Vagina (tissue), 2 donors: ENCODE data around the gene ADARB1. TPM values are rescaled to one million over a fixed set of nuclear protein-coding genes. Genes with fewer than 3 reads are reported as not detected.

ENCODE experiments used
- DNase-seq, 2 donors: peaks; one replicate each; pipeline ENCODE4 v3.0.0-alpha.2; 2017; ENCODE audit errors: extremely low spot score in 2 of 2
- H3K27ac ChIP-seq: fragments of 200-600 bp; sonication (generic); one replicate; pipeline ENCODE4 v1.5.1; 2019
- H3K27me3 ChIP-seq: fragments of 200-600 bp; sonication (generic); one replicate; pipeline ENCODE4 v1.5.1; 2019
- H3K36me3 ChIP-seq, 2 donors: fragments of 200-600 bp; sonication (generic); one replicate each; pipeline ENCODE4 v1.5.1; 2017 to 2019
- H3K4me1 ChIP-seq: fragments of 200-600 bp; sonication (generic); one replicate; pipeline ENCODE4 v1.5.1; 2019
- H3K4me3 ChIP-seq, 2 donors: fragments of 200-600 bp; sonication (generic); 1 replicate in 1 of 2; 2 replicates in 1 of 2; pipeline ENCODE4 v1.5.1; 2016 to 2019
- H3K9me3 ChIP-seq: fragments of 200-600 bp; sonication (generic); one replicate; pipeline ENCODE4 v1.5.1; 2019
- CTCF ChIP-seq, 3 experiments: fragments of 450-650 bp in 2 of 3; fragments of 200-600 bp in 1 of 3; sonication (generic) in 1 of 3; IDR thresholded peaks; one replicate each; pipeline ENCODE4 v1.5.1; 2017 to 2019; ENCODE audit warnings: antibody characterized with exemption in 3 of 3, mild to moderate bottlenecking in 2 of 3, moderate library complexity in 2 of 3
- POLR2A ChIP-seq, 2 donors: fragments of 450-650 bp; IDR thresholded peaks; one replicate each; pipeline ENCODE4 v1.6.1; 2017; ENCODE audit warnings: antibody characterized with exemption in 2 of 2, mild to moderate bottlenecking in 2 of 2, moderate library complexity in 2 of 2
- POLR2AphosphoS5 ChIP-seq, 2 donors: sonication (generic); formaldehyde crosslinking; IDR thresholded peaks; one replicate each; pipeline ENCODE4 v1.9.0; 2017; ENCODE audit warnings: antibody characterized with exemption in 2 of 2, mild to moderate bottlenecking in 2 of 2, low read depth in 1 of 2; ENCODE audit not compliant: insufficient read depth in 1 of 2
- intact Hi-C: fragments of 100-400 bp; cut with DNase I; formaldehyde crosslinking; loops from one replicate; pipeline ENCODE4 v1.15.1; 2023
- total RNA-seq: library from RNA; depleted of rRNA; stranded (reverse); fragments of >200 nt; gene quantifications from one replicate; pipeline ENCODE4 v1.2.3, GENCODE V29; 2016

ADARB1 gene
- total RNA-seq, 1 donor from 2014 or later: 19.6 TPM

DNA sequence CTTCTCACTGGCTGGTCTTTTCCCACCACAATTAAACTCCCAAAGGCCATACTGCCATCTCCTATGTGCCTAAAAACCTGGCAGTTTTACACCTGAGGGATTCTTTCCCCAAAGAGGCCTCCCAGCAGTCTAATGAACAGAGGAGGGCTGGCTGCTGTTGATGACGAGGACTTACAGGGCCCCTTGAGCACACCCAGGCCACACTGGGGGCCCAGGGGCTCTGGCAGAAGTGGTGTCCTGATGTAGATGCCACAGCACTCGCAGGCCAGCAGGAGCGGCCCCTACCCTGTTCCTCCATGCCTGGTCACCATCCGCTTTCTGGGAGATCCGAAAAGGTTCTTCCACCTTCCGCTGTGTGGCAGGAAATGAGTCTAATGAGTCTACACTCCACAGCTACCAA lies 189.2 kb downstream of the ADARB1 start:
- Histone ChIP-seq H3K9me3 (no peaks in the 10 kb centered on the region), H3K36me3 (peaks cover 0 to 48% of the 10 kb centered on the region in 2 donors)

DNA sequence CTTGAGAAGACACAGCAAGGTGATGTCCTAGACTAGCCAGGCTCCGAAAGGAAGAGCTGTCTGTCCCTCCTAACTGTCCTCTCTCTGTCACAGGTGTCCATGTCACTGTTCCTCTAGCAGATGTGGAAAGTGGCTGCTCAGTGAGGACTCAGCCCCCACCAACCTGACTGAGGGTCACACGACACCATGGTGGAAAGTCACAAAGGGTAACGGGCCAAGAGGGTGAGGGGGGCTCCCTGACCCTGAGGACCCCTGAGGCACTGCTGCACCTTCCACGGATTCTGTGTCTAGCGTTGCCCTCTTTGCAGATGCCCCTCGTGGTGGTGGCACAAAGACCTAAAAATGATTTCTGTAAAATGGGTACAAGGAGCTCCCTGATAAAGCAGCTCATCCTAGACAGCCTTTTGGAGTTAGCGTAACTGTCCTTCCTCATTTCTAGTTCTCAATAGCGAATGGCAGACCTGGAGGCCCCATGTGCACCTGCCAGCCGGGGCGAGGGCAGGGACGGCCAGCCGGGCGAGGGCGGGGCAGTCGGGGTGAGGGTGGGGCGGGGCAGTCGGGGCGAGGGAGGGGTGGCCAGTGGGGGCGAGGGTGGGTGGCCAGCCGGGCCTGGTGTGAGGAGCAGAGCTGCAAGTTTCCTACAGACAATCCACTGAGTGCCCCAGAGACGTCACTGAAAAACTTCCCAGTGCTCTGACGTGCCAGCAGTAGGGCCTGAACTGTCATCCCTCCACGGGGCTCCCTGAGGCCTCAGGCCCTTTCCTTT lies 189.9 kb downstream of the ADARB1 start:
- Histone ChIP-seq H3K4me1 (peaks cover 4% of the 10 kb centered on the region), H3K27me3 (no peaks in the 10 kb centered on the region), H3K4me3 (no peak overlapping the region), H3K9me3 (no peaks in the 10 kb centered on the region), H3K27ac (no peak overlapping the region), H3K36me3 (peaks cover 0 to 48% of the 10 kb centered on the region in 2 donors)
- DNase-seq: peak; percentile 81
- intact Hi-C loops: loop anchor here (10.0 kb wide), 1 partner anchor 320 kb away; the partner anchor contains the start of gene SLX9
- TF ChIP-seq POLR2AphosphoS5 (IDR thresholded peaks at IDR 0.05; ENCODE audit: insufficient read depth in 1 of 2, low read depth in 1 of 2): no peak
- no peak for TF ChIP-seq CTCF (IDR thresholded peaks at IDR 0.05)
- TF ChIP-seq POLR2A (IDR thresholded peaks at IDR 0.05): no peak

More for the DNA sequence above, 189.2 kb downstream of the ADARB1 start:
- H3K4me1 ChIP-seq: peaks cover 4% of the 10 kb centered on the region
- peak in 1 of 2 donors; percentile 54 for DNase-seq
- H3K4me3 ChIP-seq: no peak overlapping the region
- H3K27ac ChIP-seq: no peak overlapping the region
- no peaks in the 10 kb centered on the region for H3K27me3 ChIP-seq
- TF ChIP-seq CTCF (IDR thresholded peaks at IDR 0.05) (no peak), POLR2A (IDR thresholded peaks at IDR 0.05) (no peak), POLR2AphosphoS5 (IDR thresholded peaks at IDR 0.05; ENCODE audit: insufficient read depth in 1 of 2, low read depth in 1 of 2) (no peak)
- intact Hi-C loops: loop anchor here (10.0 kb wide), 1 partner anchor 319 kb away; the partner anchor contains the start of gene SLX9

- H3K36me3 ChIP-seq: peaks cover 0 to 55% of the 10 kb centered on the region in 2 donors
- H3K27ac ChIP-seq: no peak overlapping the region
- H3K4me3 ChIP-seq: no peak overlapping the region
- H3K9me3 ChIP-seq: no peaks in the 10 kb centered on the region
- TF ChIP-seq POLR2AphosphoS5 (IDR thresholded peaks at IDR 0.05; ENCODE audit: insufficient read depth in 1 of 2, low read depth in 1 of 2): no peak
- TF ChIP-seq POLR2A (IDR thresholded peaks at IDR 0.05): no peak
- TF ChIP-seq CTCF (IDR thresholded peaks at IDR 0.05): no peak
- peaks cover 4% of the 10 kb centered on the region for H3K4me1 ChIP-seq
- intact Hi-C loops: loop anchor here (10.0 kb wide), 1 partner anchor 320 kb away; the partner anchor contains the start of gene SLX9
- DNase-seq: peak in 1 of 2 donors; percentile 70
- no peaks in the 10 kb centered on the region for H3K27me3 ChIP-seq
Observed at GRCh38 chr21:45264912-45265515, 190.6 kb downstream of the ADARB1 start.

DNA sequence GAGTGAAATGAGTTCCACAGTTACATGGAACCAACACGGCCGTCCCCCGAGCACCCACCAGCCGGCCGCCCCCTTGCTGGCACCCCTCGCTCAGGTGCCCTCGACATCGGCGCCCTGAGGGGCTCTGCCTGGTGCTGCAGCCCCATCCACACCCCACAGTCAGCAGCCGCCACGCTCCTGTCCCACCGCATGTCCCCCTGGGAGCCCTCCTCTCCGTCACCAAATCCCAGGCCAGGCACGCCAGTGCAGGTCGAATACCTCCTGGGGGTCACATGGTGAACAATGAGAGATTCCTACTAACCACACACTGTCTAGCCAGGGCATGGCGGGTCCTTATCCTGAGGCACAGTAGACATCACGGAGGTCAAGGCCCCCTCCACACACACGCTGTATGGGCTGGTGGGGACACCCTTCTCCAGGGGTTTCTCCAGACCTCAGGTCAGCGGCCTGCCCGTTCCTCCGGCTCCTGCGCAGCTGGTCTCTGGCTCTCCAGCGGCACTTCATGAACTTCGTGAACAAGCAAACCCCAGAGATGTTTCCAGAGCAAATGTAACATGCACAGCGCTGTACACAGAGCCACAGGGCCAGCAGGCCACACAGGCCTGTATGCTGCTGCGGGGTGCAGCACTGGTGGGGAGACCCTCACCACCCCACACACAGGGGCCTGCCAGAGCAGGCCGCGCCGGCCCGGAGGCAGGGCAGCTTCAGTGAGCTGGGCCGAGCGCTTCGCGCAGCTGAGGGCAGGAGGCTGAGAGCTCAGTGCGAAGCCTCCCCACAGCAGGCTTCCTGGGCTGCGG lies 191.5 kb downstream of the ADARB1 start:
- peak in 1 of 2 donors; percentile 77 for DNase-seq
- intact Hi-C loops: loop anchor here (10.0 kb wide), 1 partner anchor 321 kb away; the partner anchor contains the start of gene SLX9
- peaks cover 4% of the 10 kb centered on the region for H3K4me1 ChIP-seq
- no peak overlapping the region for H3K4me3 ChIP-seq
- H3K27ac ChIP-seq: no peak overlapping the region
- no peak for TF ChIP-seq POLR2A (IDR thresholded peaks at IDR 0.05)
- no peak for TF ChIP-seq CTCF (IDR thresholded peaks at IDR 0.05)
- TF ChIP-seq POLR2AphosphoS5 (IDR thresholded peaks at IDR 0.05; ENCODE audit: insufficient read depth in 1 of 2, low read depth in 1 of 2): no peak
- H3K36me3 ChIP-seq: peaks cover 0 to 64% of the 10 kb centered on the region in 2 donors
- H3K9me3 ChIP-seq: no peaks in the 10 kb centered on the region
- H3K27me3 ChIP-seq: no peaks in the 10 kb centered on the region
